Measurements from ENCODE around the gene RXRA.
"Not testable (repeated sequence)": the region's sequence is repeated elsewhere in the genome, so short reads cannot be mapped to it uniquely, and the experiment has no call there.

RXRA gene

GRCh38 chr9:134307674-134308638 is 18.3 kb upstream of the RXRA start:
- no peak for DNase-seq (ENCODE audit: low spot score)

- not testable (repeated sequence) for DNase-seq (ENCODE audit: low spot score)
Measured at GRCh38 chr9:134308639-134309220, 17.5 kb upstream of the RXRA start.

GRCh38 chr9:134313470-134313869 is 12.8 kb upstream of the RXRA start:
- DNase-seq (ENCODE audit: low spot score): no peak

GRCh38 chr9:134314039-134314949 is 12.0 kb upstream of the RXRA start:
- DNase-seq (ENCODE audit: low spot score): no peak

GRCh38 chr9:134314950-134315715 is 11.1 kb upstream of the RXRA start:
- DNase-seq (ENCODE audit: low spot score): no peak

- DNase-seq (ENCODE audit: low spot score): no peak
Measured at GRCh38 chr9:134315716-134316448, 10.4 kb upstream of the RXRA start.

- DNase-seq (ENCODE audit: low spot score): peak; percentile 77
Measured at GRCh38 chr9:134316449-134317160, 9.7 kb upstream of the RXRA start.

- no peak for DNase-seq (ENCODE audit: low spot score)
Measured at GRCh38 chr9:134317400-134317789, 8.9 kb upstream of the RXRA start.

GRCh38 chr9:134317790-134318414 is 8.4 kb upstream of the RXRA start:
- DNase-seq (ENCODE audit: low spot score): no peak

GRCh38 chr9:134318481-134318891 is 7.8 kb upstream of the RXRA start:
- DNase-seq (ENCODE audit: low spot score): no peak

- no peak for DNase-seq (ENCODE audit: low spot score)
Measured at GRCh38 chr9:134318941-134319305, 7.3 kb upstream of the RXRA start.

- DNase-seq (ENCODE audit: low spot score): peak; percentile 53
Measured at GRCh38 chr9:134319306-134320125, 6.7 kb upstream of the RXRA start.

GRCh38 chr9:134320126-134320867 is 6.0 kb upstream of the RXRA start:
- no peak for DNase-seq (ENCODE audit: low spot score)

GRCh38 chr9:134320868-134321471 is 5.3 kb upstream of the RXRA start:
- DNase-seq (ENCODE audit: low spot score): no peak

GRCh38 chr9:134321531-134321930 is 4.7 kb upstream of the RXRA start:
- no peak for DNase-seq (ENCODE audit: low spot score)

GRCh38 chr9:134321946-134322741 is 4.1 kb upstream of the RXRA start:
- no peak for DNase-seq (ENCODE audit: low spot score)

Data from SK-N-DZ (cell line).